Ecto neural progenitor cell (in vitro differentiated cells): ENCODE results near the gene SULT1C2.
A peak's percentile ranks its signal among the peaks of the same experiment; 100 is the strongest.
"Not testable (repeated sequence)": the region's sequence is repeated elsewhere in the genome, so short reads cannot be mapped to it uniquely, and the experiment has no call there.

ENCODE experiments used
- DNase-seq: peaks from one replicate; pipeline ENCODE4 v3.0.0-alpha.2; 2018; ENCODE audit warnings: low spot score

Gene SULT1C2

GRCh38 chr2:108288534-108289106 lies at the start of gene SULT1C2:
Gene SULT1C2, plus strand, starts transcription at chr2:108288895. Its CDS starts 4,773 bp downstream, at chr2:108293668.
- peak; percentile 58 for DNase-seq

- DNase-seq, result no peak
Measured at GRCh38 chr2:108239786-108240185, 48.9 kb upstream of the SULT1C2 start, which contains the start of gene SULT1C3. Gene SULT1C3, plus strand, starts transcription at chr2:108239968. Its CDS starts 7,227 bp downstream, at chr2:108247195.

GRCh38 chr2:108240966-108241365 lies 47.7 kb upstream of the SULT1C2 start:
- no peak for DNase-seq

- DNase-seq, result no peak
Measured at GRCh38 chr2:108243566-108243965, 45.1 kb upstream of the SULT1C2 start.

- DNase-seq, result no peak
Measured at GRCh38 chr2:108244667-108245414, 43.9 kb upstream of the SULT1C2 start.

- no peak for DNase-seq
Measured at GRCh38 chr2:108253106-108253505, 35.6 kb upstream of the SULT1C2 start.

GRCh38 chr2:108257757-108258331 lies 30.9 kb upstream of the SULT1C2 start:
- DNase-seq, result no peak

GRCh38 chr2:108260773-108261172 lies 27.9 kb upstream of the SULT1C2 start:
- DNase-seq, result no peak

GRCh38 chr2:108262036-108262435 lies 26.7 kb upstream of the SULT1C2 start:
- DNase-seq, result no peak

GRCh38 chr2:108263401-108263800 lies 25.3 kb upstream of the SULT1C2 start:
- no peak for DNase-seq

GRCh38 chr2:108266218-108266617 lies 22.5 kb upstream of the SULT1C2 start:
- no peak for DNase-seq

- no peak for DNase-seq
Measured at GRCh38 chr2:108267101-108267500, 21.6 kb upstream of the SULT1C2 start.

GRCh38 chr2:108268001-108268400 lies 20.7 kb upstream of the SULT1C2 start:
- DNase-seq, result no peak

GRCh38 chr2:108270346-108270745 lies 18.3 kb upstream of the SULT1C2 start:
- no peak for DNase-seq

- no peak for DNase-seq
Measured at GRCh38 chr2:108270768-108271506, 17.8 kb upstream of the SULT1C2 start.

- no peak for DNase-seq
Measured at GRCh38 chr2:108271691-108272253, 16.9 kb upstream of the SULT1C2 start.

- no peak for DNase-seq
Measured at GRCh38 chr2:108278631-108279030, 10.1 kb upstream of the SULT1C2 start.

GRCh38 chr2:108279468-108279867 lies 9.2 kb upstream of the SULT1C2 start:
- DNase-seq, result no peak

GRCh38 chr2:108280466-108280865 lies 8.2 kb upstream of the SULT1C2 start:
- no peak for DNase-seq

- not testable (repeated sequence) for DNase-seq
Measured at GRCh38 chr2:108284566-108284965, 4.1 kb upstream of the SULT1C2 start.

- no peak for DNase-seq
Measured at GRCh38 chr2:108285616-108286015, 3.1 kb upstream of the SULT1C2 start.

GRCh38 chr2:108287169-108287568 lies 1.5 kb upstream of the SULT1C2 start:
- DNase-seq, result no peak
